Brain microvascular endothelial cell (primary cell): ENCODE results near the gene CTU2.

ENCODE experiments used
- DNase-seq: peaks from one replicate; pipeline ENCODE4 v3.0.0-alpha.2; 2020
- H3K27ac ChIP-seq: fragments of 250-450 bp; sonication (Bioruptor Pico); 2 replicates; pipeline ENCODE4 v1.5.1; 2020; ENCODE audit warnings: mild to moderate bottlenecking, moderate library complexity
- H3K27me3 ChIP-seq: fragments of 250-450 bp; sonication (Bioruptor Pico); replicated peaks from 2 replicates; pipeline ENCODE4 v1.5.1; 2020; ENCODE audit warnings: mild to moderate bottlenecking
- H3K36me3 ChIP-seq: fragments of 250-450 bp; sonication (Bioruptor Pico); replicated peaks from 2 replicates; pipeline ENCODE4 v1.5.1; 2020; ENCODE audit warnings: mild to moderate bottlenecking
- H3K4me3 ChIP-seq: 2 replicates; pipeline ENCODE4 v1.5.1; 2011; ENCODE audit warnings: low read depth, mild to moderate bottlenecking, control low read depth, low read length, moderate library complexity
- in situ Hi-C: cut with HindIII; loops from 2 replicates; pipeline ENCODE4 v1.10.0; 2017; ENCODE audit warnings: low sequenced_read_pairs, low pct_ligation_motif_present
- TF ChIP-seq, protein P1 (sequence below): IDR thresholded peaks from 2 replicates; pipeline ENCODE4 v1.5.1; 2011; ENCODE audit warnings: low read depth, mild to moderate bottlenecking, moderate library complexity, low read length, control low read depth, inconsistent platforms; ENCODE audit errors: missing control alignments

CTU2 gene

DNA sequence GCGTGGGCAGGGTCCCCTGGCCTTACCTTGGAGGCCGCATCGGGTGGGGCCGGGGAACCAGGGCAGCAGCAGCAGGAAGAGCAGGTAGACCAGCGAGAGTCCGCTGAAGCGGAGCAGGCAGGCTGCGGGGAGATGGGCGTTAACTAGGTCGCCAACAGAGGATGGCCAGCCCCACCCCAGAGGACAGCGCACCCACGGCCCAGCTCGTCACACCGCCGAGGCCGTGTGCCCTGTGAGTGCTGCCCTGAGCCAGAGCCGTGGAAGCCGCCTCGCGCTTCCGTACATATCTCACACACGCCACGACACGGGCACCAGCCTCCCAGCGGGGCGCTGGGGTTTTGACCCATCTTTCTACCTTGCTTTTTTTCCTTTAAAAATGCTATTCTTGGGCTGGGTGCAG lies 43.1 kb downstream of the CTU2 start:
- Histone ChIP-seq H3K36me3 (peaks cover 16% of the 10 kb centered on the region), H3K27ac (no peak overlapping the region), H3K4me3 (no peak overlapping the region), H3K27me3 (no peaks in the 10 kb centered on the region)
- no peak for DNase-seq
- TF ChIP-seq, protein P1, sequence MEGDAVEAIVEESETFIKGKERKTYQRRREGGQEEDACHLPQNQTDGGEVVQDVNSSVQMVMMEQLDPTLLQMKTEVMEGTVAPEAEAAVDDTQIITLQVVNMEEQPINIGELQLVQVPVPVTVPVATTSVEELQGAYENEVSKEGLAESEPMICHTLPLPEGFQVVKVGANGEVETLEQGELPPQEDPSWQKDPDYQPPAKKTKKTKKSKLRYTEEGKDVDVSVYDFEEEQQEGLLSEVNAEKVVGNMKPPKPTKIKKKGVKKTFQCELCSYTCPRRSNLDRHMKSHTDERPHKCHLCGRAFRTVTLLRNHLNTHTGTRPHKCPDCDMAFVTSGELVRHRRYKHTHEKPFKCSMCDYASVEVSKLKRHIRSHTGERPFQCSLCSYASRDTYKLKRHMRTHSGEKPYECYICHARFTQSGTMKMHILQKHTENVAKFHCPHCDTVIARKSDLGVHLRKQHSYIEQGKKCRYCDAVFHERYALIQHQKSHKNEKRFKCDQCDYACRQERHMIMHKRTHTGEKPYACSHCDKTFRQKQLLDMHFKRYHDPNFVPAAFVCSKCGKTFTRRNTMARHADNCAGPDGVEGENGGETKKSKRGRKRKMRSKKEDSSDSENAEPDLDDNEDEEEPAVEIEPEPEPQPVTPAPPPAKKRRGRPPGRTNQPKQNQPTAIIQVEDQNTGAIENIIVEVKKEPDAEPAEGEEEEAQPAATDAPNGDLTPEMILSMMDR = no peak
- in situ Hi-C loops = no loop called here

DNA sequence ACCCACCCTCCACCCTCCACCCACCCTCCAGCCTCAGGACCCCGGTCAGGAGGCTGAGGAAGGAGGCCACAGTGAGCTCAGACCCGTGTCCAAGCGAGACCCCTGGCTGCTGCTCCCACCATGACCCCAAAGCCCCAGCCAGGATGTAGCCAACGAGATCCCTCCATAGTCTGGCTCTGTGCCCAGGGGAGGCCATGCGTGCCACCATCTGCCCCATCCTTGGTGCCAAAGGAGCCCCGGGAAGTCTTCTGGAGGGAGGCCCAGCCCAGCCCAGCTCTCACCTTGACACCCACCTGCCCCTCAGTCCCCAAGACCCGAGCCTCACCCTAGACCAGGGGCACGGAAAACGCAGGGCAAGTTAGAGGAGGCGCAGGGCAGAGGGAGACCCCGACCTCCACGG lies 44.6 kb downstream of the CTU2 start:
- no peaks in the 10 kb centered on the region for H3K27me3 ChIP-seq
- in situ Hi-C loops = loop anchor here (25.0 kb wide), 1 partner anchor 411 kb away; the partner anchor contains the start of gene CDH15
- peaks cover 16% of the 10 kb centered on the region for H3K36me3 ChIP-seq
- no peak for DNase-seq
- no peak overlapping the region for H3K4me3 ChIP-seq
- no peak overlapping the region for H3K27ac ChIP-seq
- TF ChIP-seq, protein P1 = no peak

DNA sequence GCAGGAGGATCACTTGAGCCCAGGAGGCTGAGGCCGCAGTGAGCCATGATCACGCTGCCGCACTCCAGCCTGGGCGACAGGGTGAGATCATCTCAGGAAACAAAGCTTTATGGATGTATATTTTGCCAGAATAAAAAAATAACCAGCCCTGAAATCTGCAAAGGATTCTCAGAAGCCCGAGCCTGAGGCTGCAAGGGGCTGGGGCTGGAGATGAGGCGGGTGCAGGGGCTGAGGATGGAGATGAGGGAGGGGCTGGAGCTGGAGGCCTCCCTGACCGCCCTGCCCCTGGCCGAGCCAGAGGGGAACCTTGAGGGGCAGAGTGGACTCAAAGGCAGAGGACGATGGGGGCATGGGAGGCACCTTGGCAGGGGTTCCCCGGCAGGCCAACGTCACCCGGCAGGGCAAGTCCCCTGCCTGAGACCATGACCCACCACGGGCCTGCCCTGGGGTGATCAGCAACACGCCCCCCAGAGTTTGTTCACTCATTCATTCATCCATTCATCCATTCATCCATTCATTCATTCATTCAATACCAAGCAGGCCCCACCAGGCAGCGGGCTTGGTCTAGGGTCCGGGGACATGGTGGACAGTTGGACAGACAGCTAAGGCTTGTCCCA lies 46.2 kb downstream of the CTU2 start:
- H3K36me3 ChIP-seq = peaks cover 15% of the 10 kb centered on the region
- in situ Hi-C loops = loop anchor here (25.0 kb wide), 1 partner anchor 410 kb away; the partner anchor contains the start of gene CDH15
- no peak for DNase-seq
- TF ChIP-seq, protein P1 = no peak
- H3K4me3 ChIP-seq = no peak overlapping the region
- H3K27me3 ChIP-seq = no peaks in the 10 kb centered on the region
- no peak overlapping the region for H3K27ac ChIP-seq

DNA sequence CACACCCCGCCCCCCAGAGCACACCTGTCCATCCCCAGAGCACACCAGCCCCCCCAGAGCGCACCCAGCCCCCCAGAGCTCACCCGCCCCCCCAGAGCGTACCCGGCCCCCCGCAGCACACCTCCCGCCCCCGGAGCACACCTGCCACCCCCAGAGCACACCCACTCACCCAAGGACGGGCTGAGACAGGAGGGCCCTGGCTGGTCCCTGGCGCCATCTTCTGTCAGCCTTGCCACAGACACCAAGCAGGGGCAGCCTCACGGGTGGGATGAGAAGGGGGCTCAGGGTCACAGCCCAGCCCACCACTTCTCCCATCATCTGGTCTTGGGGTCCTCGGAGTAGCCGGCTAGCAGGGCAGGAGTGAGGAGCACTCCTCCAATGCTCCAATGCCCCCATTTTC lies 46.9 kb downstream of the CTU2 start:
- DNase-seq = no peak
- in situ Hi-C loops = loop anchor here (25.0 kb wide), 1 partner anchor 409 kb away; the partner anchor contains the start of gene CDH15
- H3K36me3 ChIP-seq = peaks cover 12% of the 10 kb centered on the region
- no peak overlapping the region for H3K4me3 ChIP-seq
- TF ChIP-seq, protein P1 = no peak
- no peak overlapping the region for H3K27ac ChIP-seq
- no peaks in the 10 kb centered on the region for H3K27me3 ChIP-seq

DNA sequence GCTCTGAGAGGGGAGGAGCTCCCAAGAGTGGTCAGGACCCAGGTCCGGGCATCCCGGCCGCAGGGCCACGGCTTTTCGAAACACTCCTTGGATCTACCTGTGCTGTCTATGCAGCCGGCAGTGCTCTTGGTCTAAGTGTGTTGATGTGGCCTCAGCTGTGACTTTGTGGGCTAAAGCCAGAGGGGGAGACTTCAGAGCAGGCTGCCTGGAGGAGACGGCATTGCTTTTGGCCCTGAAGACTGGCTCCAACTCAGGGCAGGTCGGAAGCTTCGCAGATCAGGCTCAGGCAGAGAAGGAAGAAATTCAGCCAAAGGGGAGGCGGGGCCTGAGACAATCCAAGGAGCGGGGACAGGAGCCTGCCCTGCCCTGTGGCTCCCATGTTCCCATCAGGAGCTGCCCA lies 47.3 kb downstream of the CTU2 start:
- TF ChIP-seq, protein P1 = no peak
- DNase-seq = no peak
- H3K27ac ChIP-seq = no peak overlapping the region
- H3K4me3 ChIP-seq = no peak overlapping the region
- in situ Hi-C loops = loop anchor here (25.0 kb wide), 1 partner anchor 409 kb away; the partner anchor contains the start of gene CDH15
- H3K36me3 ChIP-seq = peaks cover 8% of the 10 kb centered on the region
- no peaks in the 10 kb centered on the region for H3K27me3 ChIP-seq
